ENCODE data around the gene DHX32.

DNA sequence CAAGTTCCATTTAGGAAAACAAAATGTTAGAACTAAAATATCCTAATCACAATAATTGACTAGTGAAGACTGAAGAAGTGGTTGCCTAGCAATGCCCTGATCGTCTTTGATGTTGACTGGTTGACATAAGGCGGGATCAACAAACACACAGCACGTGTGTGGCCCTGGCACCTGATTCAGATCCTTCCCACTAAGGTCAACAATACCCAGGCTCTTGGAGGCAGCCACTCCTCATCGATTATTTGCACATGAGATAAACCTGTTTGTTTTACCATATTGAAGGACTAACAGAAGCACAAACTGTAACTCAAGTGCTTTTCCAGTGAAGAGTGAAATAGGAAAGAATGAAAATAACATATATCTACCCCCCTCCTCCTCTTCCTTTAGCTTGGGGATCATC, 30.9 kb upstream of the DHX32 start:
- TF ChIP-seq POLR2A (IDR thresholded peaks at IDR 0.05) = no peak
- TF ChIP-seq, protein P1, sequence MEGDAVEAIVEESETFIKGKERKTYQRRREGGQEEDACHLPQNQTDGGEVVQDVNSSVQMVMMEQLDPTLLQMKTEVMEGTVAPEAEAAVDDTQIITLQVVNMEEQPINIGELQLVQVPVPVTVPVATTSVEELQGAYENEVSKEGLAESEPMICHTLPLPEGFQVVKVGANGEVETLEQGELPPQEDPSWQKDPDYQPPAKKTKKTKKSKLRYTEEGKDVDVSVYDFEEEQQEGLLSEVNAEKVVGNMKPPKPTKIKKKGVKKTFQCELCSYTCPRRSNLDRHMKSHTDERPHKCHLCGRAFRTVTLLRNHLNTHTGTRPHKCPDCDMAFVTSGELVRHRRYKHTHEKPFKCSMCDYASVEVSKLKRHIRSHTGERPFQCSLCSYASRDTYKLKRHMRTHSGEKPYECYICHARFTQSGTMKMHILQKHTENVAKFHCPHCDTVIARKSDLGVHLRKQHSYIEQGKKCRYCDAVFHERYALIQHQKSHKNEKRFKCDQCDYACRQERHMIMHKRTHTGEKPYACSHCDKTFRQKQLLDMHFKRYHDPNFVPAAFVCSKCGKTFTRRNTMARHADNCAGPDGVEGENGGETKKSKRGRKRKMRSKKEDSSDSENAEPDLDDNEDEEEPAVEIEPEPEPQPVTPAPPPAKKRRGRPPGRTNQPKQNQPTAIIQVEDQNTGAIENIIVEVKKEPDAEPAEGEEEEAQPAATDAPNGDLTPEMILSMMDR (IDR thresholded peaks at IDR 0.05) = no peak

Data from vagina (tissue), 2 donors.